Amniotic stem cell (primary cell): ENCODE data around the gene CIITA.
"Not testable (repeated sequence)": the region's sequence is repeated elsewhere in the genome, so short reads cannot be mapped to it uniquely, and the experiment has no call there.

ENCODE experiments used
- DNase-seq: peaks from one replicate; lab custom pipeline; 2025; lab: John Stamatoyannopoulos, UW

Gene CIITA

GRCh38 chr16:10876799-10877341 lies at the start of gene CIITA:
TSS of gene CIITA (plus strand) at chr16:10877202. CDS start at chr16:10877331, 129 bp downstream.
- DNase-seq: peak; percentile 8

- DNase-seq: peak; percentile 38
These were observed 49.2 kb upstream of the CIITA start for GRCh38 chr16:10827691-10828341.

- peak; percentile 22 for DNase-seq
These were observed 48.1 kb upstream of the CIITA start for GRCh38 chr16:10828851-10829366.

GRCh38 chr16:10829390-10830098 lies 47.5 kb upstream of the CIITA start:
- DNase-seq: not testable (repeated sequence)

- not testable (repeated sequence) for DNase-seq
These were observed 46.8 kb upstream of the CIITA start for GRCh38 chr16:10830240-10830639.

- no peak for DNase-seq
These were observed 44.8 kb upstream of the CIITA start for GRCh38 chr16:10831894-10832886.

GRCh38 chr16:10833271-10833670 lies 43.7 kb upstream of the CIITA start:
- no peak for DNase-seq

GRCh38 chr16:10834130-10834529 lies 42.9 kb upstream of the CIITA start:
- DNase-seq: no peak

GRCh38 chr16:10834766-10835165 lies 42.2 kb upstream of the CIITA start:
- no peak for DNase-seq

GRCh38 chr16:10835281-10835931 lies 41.6 kb upstream of the CIITA start:
- no peak for DNase-seq

GRCh38 chr16:10836174-10836853 lies 40.7 kb upstream of the CIITA start:
- no peak for DNase-seq

GRCh38 chr16:10838621-10839278 lies 38.3 kb upstream of the CIITA start:
- no peak for DNase-seq

GRCh38 chr16:10839279-10839666 lies 37.7 kb upstream of the CIITA start:
- DNase-seq: no peak

- no peak for DNase-seq
These were observed 36.3 kb upstream of the CIITA start for GRCh38 chr16:10840703-10841102.

GRCh38 chr16:10846213-10846998 lies 30.6 kb upstream of the CIITA start:
- DNase-seq: no peak

GRCh38 chr16:10847176-10847575 lies 29.8 kb upstream of the CIITA start:
- no peak for DNase-seq

- no peak for DNase-seq
These were observed 27.1 kb upstream of the CIITA start for GRCh38 chr16:10849736-10850477.

- no peak for DNase-seq
These were observed 26.5 kb upstream of the CIITA start for GRCh38 chr16:10850478-10850850.

- DNase-seq: no peak
These were observed 25.5 kb upstream of the CIITA start for GRCh38 chr16:10851512-10851911.
